Activated gamma-delta T cell treated with anti-CD3 and anti-CD28 coated beads, Interleukin-2, amount 50 U/mL, for 16 hours (primary cell): ENCODE results near the gene UPK3BL1.
"Not testable (repeated sequence)": the region's sequence is repeated elsewhere in the genome, so short reads cannot be mapped to it uniquely, and the experiment has no call there.

ENCODE experiments used
- DNase-seq: peaks from one replicate; pipeline ENCODE4 v3.0.0-alpha.2; 2020; ENCODE audit warnings: low read depth

UPK3BL1 gene, protein sequence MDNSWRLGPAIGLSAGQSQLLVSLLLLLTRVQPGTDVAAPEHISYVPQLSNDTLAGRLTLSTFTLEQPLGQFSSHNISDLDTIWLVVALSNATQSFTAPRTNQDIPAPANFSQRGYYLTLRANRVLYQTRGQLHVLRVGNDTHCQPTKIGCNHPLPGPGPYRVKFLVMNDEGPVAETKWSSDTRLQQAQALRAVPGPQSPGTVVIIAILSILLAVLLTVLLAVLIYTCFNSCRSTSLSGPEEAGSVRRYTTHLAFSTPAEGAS

DNA sequence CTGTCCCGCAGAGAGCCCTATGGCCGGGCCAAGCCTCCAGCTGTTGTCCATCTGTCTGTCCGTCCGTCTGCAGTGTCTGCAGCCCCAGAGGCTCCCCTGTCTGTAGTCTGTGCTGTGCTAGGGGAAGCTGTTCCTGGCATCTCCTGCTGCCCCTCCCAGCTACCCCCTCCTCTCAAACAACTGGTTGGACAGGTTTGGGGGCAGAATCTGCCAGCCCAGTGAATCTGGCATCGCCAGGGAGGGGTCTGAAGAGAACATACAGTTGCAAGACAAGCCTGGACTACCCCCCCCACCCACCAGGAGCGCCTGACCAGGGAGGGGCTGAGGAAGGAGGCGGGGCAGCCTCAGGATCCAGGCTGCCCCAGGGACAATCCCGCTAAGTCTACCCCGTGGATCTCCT is at the start of gene UPK3BL1:
Gene UPK3BL1 (minus strand): TSS at position 101 of the 400 bp plus-strand sequence. CDS start 50 bp downstream, at position 51.
- not testable (repeated sequence) for DNase-seq

- not testable (repeated sequence) for DNase-seq
These were observed 48.0 kb upstream of the UPK3BL1 start for GRCh38 chr7:102690602-102691001.

GRCh38 chr7:102689436-102690282 is 47.1 kb upstream of the UPK3BL1 start:
- DNase-seq, result not testable (repeated sequence)

GRCh38 chr7:102688299-102689036 is 45.9 kb upstream of the UPK3BL1 start:
- not testable (repeated sequence) for DNase-seq

- not testable (repeated sequence) for DNase-seq
These were observed 40.0 kb upstream of the UPK3BL1 start for GRCh38 chr7:102682560-102682959.

DNA sequence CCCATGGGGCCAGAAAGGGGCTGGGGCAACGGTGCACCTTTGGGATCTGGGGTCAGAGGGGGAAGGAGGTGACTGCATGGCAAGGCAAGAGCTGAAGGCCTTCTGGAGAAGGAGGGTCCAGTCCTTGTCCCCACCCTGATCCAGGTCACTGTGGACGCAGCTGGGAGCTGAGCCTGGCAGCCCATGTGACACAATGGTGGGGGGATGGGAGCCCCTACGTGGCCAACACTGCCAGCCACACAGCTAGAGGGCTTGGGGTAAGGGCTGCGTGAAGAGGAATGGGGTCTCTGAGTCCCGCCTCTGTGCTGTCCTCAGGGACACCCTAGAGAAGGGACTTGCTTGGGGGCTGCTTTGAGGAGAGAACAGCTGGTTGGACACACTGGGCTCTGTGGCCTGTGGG is 38.2 kb upstream of the UPK3BL1 start:
- not testable (repeated sequence) for DNase-seq

GRCh38 chr7:102675545-102675944 is 33.0 kb upstream of the UPK3BL1 start:
- not testable (repeated sequence) for DNase-seq

- DNase-seq, result not testable (repeated sequence)
These were observed 31.0 kb upstream of the UPK3BL1 start for GRCh38 chr7:102673447-102674067.

DNA sequence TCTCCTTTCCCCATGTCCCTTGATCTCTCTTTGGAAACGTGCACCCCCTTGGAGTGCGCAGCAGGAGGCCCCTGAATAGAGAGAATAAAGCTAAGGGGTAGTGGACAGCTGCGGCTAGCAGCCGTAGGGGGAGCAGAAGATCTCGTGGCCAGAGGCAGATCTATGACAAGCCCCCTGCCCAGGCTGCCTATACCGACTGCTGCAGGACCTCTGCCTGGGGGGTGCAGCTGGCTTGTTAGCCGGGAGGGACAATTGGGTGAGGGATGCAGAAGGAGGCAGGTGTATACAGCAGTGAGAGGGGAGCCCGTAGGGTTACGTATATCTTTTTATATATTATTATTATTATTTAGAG is 29.3 kb upstream of the UPK3BL1 start:
- DNase-seq, result not testable (repeated sequence)

DNA sequence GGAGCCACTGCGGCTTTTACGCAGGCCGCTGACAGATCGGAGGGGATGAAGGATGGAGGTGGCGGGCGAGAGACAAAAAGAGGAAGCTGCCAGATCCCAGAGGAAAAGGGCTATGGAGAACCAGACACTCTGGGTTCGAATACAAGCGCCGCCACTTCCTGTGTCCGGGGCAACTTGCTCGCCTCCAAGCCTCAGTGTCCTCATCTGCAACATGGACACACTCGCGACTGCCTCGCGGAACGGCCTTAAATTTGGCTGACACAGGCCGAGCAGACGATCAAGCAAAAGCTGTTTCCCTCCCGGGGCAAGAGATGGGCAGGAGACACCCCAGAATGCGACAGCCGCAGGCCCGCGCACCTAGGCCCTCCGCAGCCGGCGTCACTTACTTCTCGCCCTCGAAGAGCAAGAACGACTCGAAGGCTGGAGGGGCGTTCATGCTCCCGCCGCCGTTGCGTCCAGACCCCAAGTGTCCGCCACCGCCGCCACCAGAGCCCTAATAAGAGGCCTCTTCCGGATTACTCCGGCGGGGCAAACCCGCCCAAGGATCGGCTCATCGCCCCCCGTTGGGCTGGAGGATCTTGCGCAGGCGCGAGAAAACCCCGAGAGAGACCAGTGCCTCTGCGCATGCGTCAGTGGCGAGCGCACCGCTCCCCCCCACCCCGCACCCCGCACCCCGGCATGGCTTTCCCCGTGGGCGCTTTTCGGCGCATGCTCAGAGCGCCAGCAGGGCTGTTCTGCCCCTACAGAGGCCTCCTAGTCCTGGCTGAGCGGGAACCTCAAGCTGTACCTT is 28.8 kb upstream of the UPK3BL1 start, which contains the start of gene POLR2J2:
Gene POLR2J2 (minus strand): TSS at position 498 of the 790 bp plus-strand sequence. CDS start 62 bp downstream, at position 436.
- DNase-seq, result not testable (repeated sequence)

GRCh38 chr7:102667523-102667922 is 24.9 kb upstream of the UPK3BL1 start:
- not testable (repeated sequence) for DNase-seq

DNA sequence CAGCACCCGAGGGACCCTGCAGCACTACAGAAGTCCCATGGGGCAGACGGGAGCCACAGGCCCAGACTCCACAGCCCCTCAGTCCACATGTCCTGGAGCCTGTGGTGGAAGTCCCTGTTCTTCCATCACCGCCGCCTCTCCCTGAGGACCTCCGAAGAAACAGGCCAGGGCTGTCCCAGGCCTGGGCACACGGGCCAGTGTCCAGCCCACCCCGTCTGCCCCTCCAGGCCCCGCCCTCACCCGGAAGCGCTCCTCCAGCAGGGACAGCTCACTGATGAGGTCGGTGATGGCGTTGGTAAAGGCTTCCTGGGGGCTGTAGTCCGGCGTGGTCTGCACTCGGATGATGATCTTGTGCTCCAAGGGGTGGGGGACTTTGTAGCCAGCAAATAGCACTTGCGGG is 24.3 kb upstream of the UPK3BL1 start:
- not testable (repeated sequence) for DNase-seq

DNA sequence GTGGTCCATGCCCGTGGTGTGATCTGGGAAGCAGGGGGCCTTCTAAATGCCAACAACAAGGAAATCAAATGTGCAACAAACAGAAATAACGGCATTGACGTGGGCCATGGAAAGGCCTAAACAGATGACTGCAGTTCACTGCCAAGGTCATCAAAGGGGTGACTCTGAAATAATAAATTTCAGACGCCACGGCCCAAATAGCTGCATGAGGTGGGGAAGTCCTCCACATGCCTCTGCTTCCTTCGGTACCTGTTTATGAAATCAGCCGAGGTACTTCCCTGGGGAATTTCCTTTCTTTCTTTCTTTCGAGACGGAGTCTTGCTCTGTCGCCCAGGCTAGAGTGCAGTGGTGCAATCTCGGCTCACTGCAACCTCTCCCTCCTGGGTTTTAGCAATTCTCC is 22.2 kb upstream of the UPK3BL1 start:
- DNase-seq, result not testable (repeated sequence)

- DNase-seq, result not testable (repeated sequence)
These were observed 7.3 kb upstream of the UPK3BL1 start, which contains the start of gene SPDYE2B for GRCh38 chr7:102649924-102650323. SPDYE2B (plus strand) TSS chr7:102650319; CDS start chr7:102652349, 2,030 bp downstream.

DNA sequence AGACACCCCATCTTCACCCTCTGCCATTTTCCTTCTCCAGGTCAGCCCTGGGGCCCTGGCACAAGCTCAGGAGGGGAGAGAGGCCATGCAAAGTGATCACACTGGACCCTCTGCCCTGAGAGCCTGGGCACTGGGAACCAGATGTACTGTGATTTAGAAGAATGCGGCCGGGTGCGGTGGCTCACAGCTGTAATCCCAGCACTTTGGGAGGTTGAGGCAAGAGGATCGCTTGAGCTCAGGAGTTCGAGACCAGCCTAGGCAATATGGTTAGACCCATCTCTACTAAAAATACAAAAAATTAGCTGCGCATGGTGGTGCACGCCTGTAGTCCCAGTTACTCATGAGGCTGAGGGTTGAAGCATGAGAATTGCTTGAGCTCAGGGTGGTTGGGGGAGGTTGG is 5.2 kb upstream of the UPK3BL1 start:
- DNase-seq, result not testable (repeated sequence)

GRCh38 chr7:102643404-102643803 is 813 bp upstream of the UPK3BL1 start:
- DNase-seq, result not testable (repeated sequence)

- DNase-seq, result not testable (repeated sequence)
These were observed 3.7 kb downstream of the UPK3BL1 start for GRCh38 chr7:102638848-102639247.

DNA sequence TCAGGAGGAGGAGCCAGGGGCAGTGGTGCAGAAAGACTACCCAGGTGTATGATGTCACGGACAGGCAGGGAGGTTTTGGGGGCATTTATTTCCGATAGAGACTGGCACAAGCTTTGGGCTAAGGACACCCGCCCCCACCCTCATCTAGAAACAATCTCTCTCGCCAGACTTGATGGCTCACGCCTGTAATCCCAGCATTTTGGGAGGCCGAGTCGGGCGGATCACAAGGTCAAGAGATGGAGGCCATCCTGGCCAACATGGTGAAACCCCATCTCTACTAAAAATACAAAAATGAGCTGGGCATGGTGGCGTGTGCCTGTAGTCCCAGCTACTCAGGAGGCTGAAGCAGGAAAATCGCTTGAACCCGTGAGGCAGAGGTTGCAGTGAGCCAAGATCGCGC is 5.6 kb downstream of the UPK3BL1 start:
- not testable (repeated sequence) for DNase-seq

DNA sequence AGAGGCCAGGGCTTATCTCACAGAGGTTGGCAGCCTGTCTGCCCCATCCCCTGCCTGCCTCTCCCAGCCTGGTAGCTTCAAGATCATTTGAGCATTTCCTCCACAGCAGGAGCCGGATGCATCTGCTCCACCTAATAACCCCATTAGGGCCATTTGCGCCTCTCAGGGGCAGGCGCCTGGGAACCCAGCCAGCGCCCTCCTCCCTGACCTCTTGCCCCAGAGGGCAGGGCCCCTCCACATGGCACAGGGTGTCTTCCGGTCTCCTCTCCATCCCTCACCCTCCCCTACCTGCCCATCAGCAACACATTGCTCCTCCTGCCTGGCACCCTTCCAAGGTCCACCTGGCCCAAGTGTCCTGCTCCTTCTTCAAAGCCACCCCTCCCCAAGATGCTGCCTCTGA is 7.2 kb downstream of the UPK3BL1 start:
- DNase-seq, result not testable (repeated sequence)

DNA sequence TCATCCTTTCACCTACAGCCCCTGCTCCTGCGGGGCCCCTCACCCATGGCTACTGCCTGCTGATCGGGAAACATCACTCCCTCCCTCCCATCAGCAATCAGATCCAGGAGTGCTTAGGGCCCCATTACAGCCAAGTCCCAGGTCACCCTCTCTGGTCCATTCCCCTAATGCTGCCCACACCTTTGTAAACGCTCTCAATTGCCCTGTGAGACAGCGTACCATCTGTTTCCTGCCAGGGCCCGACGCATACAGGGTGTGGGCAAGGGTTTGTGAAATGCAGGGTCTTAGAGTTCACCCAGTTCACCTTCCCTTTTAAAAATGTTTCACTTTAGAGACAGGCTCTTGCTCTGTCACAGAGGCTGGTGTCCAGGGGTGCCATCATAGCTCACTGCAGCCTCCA is 8.3 kb downstream of the UPK3BL1 start:
- not testable (repeated sequence) for DNase-seq

DNA sequence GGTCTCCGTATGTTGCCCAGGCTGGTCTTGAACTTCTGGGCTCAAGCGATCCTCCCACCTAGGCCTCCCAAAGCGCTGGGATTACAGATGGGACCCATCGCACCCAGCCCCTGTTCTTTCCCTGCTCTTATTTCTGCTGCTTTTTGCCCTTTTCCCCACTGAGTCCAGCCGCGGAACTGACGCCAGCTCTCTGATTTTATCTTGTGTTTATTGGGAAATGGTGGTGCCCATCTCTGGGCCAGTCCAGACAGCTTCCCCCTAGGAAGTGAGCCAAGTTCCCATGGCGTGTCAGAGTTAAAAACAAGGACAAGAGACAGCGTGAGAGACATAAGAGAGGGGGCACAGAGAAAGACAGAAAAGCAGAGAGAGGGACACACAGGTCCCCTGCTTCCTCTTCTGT is 12.0 kb downstream of the UPK3BL1 start:
- DNase-seq, result not testable (repeated sequence)
